GM19099 (cell line): Measurements from ENCODE around the gene JAKMIP2.

ENCODE experiments used
- POLR2A ChIP-seq: IDR thresholded peaks from 3 replicates; pipeline ENCODE4 v1.6.1; 2011; ENCODE audit warnings: low read depth; ENCODE audit not compliant: insufficient read length; ENCODE audit errors: extremely low read depth

JAKMIP2 gene

DNA sequence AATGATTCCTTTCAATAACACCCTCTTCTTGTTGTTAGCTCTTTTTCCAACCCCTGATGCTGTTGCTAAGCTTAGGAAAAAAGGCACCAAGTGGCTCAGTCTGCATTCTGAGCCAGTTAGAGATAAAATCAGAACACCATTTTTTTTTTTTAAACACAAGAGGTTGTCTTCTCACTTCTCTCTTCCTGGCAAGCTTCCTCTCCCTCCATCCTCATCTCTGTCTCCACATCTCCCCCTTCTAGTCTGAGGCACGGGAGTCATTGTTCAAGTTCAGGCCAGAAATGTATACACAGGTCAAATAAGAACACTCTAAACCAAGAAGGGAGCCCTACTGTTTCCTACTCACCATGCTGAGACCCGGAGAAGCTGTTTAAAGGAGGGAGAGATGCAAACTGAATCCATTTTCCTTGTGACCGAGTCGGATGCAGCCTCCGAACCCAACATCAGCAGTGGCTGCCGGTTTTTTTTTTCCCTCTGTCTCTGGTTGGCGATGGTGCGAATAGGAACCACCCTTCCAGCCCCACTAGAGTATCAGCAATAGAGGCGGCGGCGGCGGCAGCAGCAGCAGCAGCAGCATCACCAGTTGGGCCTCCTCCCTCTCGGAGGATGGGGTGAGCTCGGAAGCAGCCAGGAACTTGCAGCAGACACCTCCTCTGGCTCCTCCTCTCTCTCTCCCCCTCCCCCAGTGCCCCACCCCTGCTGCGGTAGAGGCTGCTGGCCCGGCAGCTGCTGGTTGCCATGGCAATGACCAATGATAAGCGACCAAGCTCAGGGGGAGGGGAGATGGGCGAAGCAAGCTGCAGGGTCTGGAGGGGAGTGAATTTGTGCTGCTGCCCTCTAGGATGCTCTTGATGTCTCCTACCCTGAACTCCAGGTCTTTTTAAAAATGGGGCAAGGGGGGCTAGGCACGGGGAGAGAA lies at the start of gene JAKMIP2:
Gene JAKMIP2, minus strand, starts transcription at position 619 of the 919 bp plus-strand sequence. CDS start 110,922 bp downstream, outside the sequence.
- TF ChIP-seq POLR2A, result no peak

- TF ChIP-seq POLR2A, result no peak
Observed at GRCh38 chr5:147831465-147831864, 48.9 kb upstream of the JAKMIP2 start, which contains the start of gene SPINK1. TSS of gene SPINK1 (minus strand) at chr5:147831671. CDS start at chr5:147831577, 94 bp downstream.

- no peak for TF ChIP-seq POLR2A
Observed at GRCh38 chr5:147830035-147830434, 47.5 kb upstream of the JAKMIP2 start.

DNA sequence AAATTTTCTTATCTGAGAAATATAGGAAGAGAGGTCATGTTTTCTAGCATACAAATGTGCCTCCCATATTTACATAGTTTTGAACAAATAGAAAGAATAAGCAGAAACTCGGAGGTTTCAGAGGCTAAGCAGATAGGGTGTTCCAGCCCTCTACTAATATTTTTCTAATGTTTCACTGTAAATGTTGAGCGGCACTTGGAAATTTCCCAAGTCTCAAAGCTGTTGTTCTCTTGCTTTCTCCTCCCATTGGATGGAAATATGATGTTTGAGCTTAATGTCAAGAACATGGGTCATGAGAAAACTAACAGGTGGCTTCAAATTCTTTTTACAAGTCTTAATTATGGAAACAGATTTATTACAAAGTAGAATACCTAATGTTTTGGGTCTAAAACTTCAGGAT lies 43.8 kb upstream of the JAKMIP2 start:
- TF ChIP-seq POLR2A, result no peak

GRCh38 chr5:147822686-147823491 lies 40.4 kb upstream of the JAKMIP2 start:
- no peak for TF ChIP-seq POLR2A

DNA sequence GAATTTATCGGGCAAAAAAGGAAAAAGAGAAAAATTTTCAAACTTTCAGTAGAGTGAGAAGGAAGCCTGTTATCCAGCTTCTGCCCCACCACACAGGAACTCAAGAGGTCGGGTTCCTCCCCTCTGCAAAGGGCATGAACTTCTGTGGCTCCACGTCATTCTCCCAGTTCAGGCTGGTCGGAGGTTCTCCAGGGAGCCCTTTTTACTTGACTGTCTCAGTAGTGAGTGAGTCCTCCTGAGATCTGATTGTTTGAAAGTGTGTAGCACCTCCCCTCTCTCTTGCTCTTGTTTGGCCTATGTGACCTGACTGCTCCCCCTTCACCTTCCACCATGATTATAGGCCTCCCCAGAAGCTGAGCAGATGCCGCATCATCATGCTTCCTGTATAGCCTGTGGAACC lies 39.2 kb upstream of the JAKMIP2 start:
- TF ChIP-seq POLR2A, result no peak

GRCh38 chr5:147819261-147819770 lies 36.8 kb upstream of the JAKMIP2 start:
- TF ChIP-seq POLR2A, result no peak

DNA sequence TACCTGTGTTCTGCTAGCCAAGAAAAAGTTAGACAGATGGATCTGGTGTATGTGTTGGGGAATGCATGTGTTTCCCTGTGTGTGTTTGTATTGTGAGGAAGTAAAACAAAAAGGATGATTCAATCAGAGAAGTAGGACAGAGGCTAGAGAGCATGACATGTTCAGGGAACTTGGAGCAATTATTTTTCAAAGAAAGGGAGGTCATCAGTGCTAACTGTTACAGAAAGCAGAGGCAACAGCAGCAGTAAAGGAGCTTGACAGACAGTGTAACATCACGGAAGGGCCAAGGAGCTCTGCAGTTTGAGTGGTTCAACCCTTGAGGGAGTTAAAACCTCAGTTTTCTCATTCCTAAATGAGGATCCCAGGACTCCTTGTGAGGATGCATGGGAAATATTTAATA lies 35.8 kb upstream of the JAKMIP2 start:
- no peak for TF ChIP-seq POLR2A

DNA sequence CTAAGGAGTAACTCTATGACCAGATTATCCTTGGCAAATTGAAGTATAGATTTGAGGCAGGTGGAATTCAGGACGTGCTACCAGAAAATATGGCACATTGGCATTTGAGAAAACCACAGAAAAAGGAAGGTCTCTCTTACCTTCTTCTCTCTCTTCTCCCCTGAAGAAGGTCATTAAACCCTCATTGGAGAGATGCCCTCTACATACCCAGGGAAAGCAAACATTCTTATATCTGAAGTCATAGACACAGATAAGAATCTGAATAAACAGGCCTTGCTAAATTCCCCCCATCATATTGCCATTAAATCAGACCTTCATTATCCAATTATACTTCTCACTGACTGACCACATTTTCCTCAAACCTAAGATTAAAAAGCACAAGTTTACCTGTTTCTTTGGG lies 31.2 kb upstream of the JAKMIP2 start:
- no peak for TF ChIP-seq POLR2A

DNA sequence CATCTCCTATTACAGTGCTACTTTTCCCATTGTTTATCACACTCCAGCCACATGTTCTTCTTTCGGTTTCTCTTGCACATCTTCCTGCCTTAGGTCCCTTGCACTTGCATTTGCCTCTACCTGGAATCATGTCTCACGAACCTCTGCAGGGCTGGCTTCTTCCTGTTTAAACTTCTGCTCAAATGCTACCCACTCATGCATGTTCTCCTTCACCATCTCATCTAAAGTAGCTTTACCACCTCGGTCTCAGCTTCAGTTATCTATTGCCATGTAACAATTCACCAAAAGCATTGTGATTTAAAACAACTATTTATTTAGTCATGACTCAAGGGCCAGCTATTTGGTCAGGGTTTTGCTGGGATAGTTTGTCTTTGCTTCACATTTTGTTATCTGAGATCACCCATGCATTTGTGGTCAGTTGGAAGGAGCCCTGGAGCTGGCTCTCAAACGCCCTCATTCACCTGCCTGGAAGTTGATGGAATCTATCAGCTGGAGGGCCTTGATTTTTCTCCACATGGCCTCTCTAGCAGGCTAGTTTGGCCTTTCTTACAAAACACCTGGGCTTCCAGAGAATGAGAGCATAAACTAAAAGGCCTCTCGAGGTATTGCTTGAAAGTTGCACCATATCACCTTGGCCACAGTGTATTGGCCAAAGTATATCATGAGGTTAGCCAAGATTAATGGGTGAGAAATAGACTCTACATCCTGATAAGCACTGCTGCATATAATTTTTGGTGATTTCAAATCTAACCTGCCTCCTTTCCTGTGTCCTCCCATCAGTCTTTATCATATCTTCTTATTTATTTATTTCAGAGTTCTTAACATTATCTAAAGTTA lies 27.5 kb upstream of the JAKMIP2 start:
- TF ChIP-seq POLR2A, result no peak

GRCh38 chr5:147805030-147805454 lies 22.5 kb upstream of the JAKMIP2 start:
- no peak for TF ChIP-seq POLR2A

- no peak for TF ChIP-seq POLR2A
Observed at GRCh38 chr5:147804334-147804733, 21.8 kb upstream of the JAKMIP2 start.

- no peak for TF ChIP-seq POLR2A
Observed at GRCh38 chr5:147803926-147804325, 21.4 kb upstream of the JAKMIP2 start.

DNA sequence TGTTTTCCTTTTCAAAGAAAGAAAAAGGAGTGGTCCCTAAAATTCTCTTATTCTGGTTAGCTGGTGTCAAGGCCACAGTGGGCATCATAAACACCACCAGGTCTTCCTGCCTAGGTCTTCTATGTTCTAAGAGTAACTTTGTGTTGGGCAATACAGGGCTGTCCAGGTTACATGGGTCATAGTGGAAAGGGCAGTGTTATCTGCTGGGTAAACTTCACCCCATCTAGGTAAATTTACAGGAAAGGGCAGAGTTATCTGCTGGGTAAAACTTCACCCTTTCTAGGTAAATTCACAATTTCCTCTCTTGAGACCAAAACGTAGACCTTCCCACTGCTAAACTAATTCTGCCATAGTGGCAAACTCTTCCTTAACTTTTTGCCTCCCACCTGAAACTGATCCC lies 18.9 kb upstream of the JAKMIP2 start:
- no peak for TF ChIP-seq POLR2A

DNA sequence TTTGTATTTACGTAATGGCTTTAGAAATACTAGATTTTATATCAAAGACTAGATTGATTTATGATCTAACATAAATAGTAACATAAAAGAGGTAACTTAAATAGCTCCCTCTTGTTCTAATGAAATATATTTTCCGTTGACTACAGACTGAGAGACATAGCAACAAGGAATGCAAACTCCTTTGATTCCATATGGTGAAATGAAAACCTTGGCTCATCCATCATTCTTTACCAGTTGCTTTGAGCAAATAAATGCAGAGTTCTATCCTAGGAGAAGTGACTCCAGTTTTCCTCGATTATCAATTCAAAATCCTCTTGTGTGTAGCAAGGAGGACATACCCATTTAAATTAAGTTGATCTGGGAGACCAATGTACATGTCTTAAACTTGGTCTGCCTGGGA lies 18.0 kb upstream of the JAKMIP2 start:
- TF ChIP-seq POLR2A, result no peak

GRCh38 chr5:147796556-147797308 lies 14.2 kb upstream of the JAKMIP2 start:
- TF ChIP-seq POLR2A, result no peak
